ENCODE results near the gene TUBA1B. TPM values are rescaled to one million over a fixed set of nuclear protein-coding genes. Genes with fewer than 3 reads are reported as not detected.
"Not testable (repeated sequence)": the region's sequence is repeated elsewhere in the genome, so short reads cannot be mapped to it uniquely, and the experiment has no call there.

The TUBA1B gene
- total and polyA plus RNA-seq, 2 donors (not counting 3 experiments of a cell fraction or from before 2014, with no cell fraction given): 2,245 to 5,362 TPM

DNA sequence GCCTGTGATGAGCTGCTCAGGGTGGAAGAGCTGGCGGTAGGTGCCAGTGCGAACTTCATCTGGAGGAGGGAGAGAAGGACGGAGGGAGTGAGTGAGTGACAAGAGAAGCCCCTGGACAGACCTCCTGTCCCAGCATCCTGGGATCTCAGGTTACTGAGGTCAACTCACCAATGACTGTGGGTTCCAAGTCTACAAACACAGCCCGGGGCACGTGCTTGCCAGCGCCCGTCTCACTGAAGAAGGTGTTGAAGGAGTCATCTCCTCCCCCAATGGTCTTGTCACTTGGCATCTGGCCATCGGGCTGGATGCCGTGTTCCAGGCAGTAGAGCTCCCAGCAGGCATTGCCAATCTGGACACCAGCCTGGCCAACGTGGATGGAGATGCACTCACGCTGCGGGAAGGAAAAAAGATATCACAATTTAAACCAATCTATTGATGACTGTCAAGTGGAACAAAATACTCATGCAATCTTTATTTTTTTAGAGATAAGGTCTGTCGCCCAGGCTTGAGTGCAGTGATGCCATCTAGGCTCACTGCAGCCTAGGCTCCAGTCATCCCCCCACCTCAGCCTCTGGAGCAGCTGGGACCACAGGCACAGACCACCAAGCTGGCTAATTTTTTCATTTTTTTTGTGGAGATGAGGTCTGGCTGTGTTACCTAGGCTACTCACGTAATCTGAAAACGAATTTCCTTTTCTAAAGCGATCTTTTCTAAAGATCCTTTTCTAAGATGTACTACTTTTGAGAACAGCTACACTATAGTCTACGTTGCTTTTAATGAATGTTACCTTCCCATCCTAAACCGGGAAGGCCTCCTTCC lies 1.7 kb downstream of the TUBA1B start:
- H3K4me1 ChIP-seq (ENCODE audit: control insufficient read depth, extremely low read depth, insufficient read depth, low read length): peaks cover 22% of the 10 kb centered on the region
- no peaks in the 10 kb centered on the region for H3K9me1 ChIP-seq (replicated peaks; ENCODE audit: control insufficient read depth, extremely low read depth, insufficient read depth, low read length)
- no peaks in the 10 kb centered on the region for H3K27me3 ChIP-seq (ENCODE audit: control insufficient read depth in 2 of 2, insufficient read depth in 2 of 2, low read length in 2 of 2)
- peaks cover 29% of the 10 kb centered on the region for H3K79me2 ChIP-seq (ENCODE audit: control insufficient read depth, insufficient read depth, low read length)
- dilution Hi-C loops (cut with MboI; ENCODE audit: extremely low pct_ligation_motif_present, low sequenced_read_pairs): no loop called here
- peak overlapping the region; percentile 7 to 99 (median 73) for H3K4me3 ChIP-seq (replicated peaks in 1 of 3; ENCODE audit: insufficient read depth in 1 of 3, low read depth in 1 of 3, low read length in 3 of 3)
- H3K27ac ChIP-seq (ENCODE audit: insufficient read depth, low read depth, low read length): peak overlapping the region; percentile 65
- intact Hi-C loops (cut with micrococcal nuclease): loop anchor here (1.0 to 2.0 kb wide), 7 partner anchors 19 to 135 kb away; partner anchors contain the start of gene LMBR1L
- no TSS peak for BruUV-seq (replicated peaks)
- no peak for FAIRE-seq
- peak overlapping the region; percentile 85 for H3K4me2 ChIP-seq (ENCODE audit: insufficient read depth, low read length)
- no peak overlapping the region for H2AFZ ChIP-seq (ENCODE audit: low read depth, low read length)
- peak overlapping the region; percentile 85 for H3K9ac ChIP-seq (replicated peaks; ENCODE audit: extremely low read depth, insufficient read depth, low read length)
- ChIA-PET CTCF (interaction anchor here (0.7 to 4.5 kb wide), 20 partner anchors 8 to 277 kb away, joined by 3 to 57 read pairs (median 9); partner anchors contain the start of genes DHH, LMBR1L, RHEBL1 and TUBA1A), POLR2A (interaction anchor here (1.1 to 3.4 kb wide), 10 partner anchors 11 to 102 kb away, joined by 3 to 58 read pairs (median 11); partner anchors contain the start of genes DHH, LMBR1L, RHEBL1 and TUBA1A)
- peaks cover 14 to 18% of the 10 kb centered on the region in 2 experiments for H3K36me3 ChIP-seq (ENCODE audit: control insufficient read depth in 2 of 2, extremely low read depth in 1 of 2, insufficient read depth in 2 of 2, low read length in 2 of 2)
- H4K20me1 ChIP-seq (replicated peaks; ENCODE audit: control insufficient read depth, extremely low read depth, insufficient read depth, low read length): peaks cover 4% of the 10 kb centered on the region
- TF ChIP-seq POLR2A (IDR thresholded peaks at IDR 0.05; ENCODE audit: low read depth, low read length): peak; percentile 8
- no peak for TF ChIP-seq POLR2AphosphoS5 (IDR thresholded peaks at IDR 0.05; ENCODE audit: insufficient read depth, low read depth, low read length)
- no peaks in the 10 kb centered on the region for H3K9me3 ChIP-seq (replicated peaks; ENCODE audit: control insufficient read depth, insufficient read depth, low read length)
- DNase-seq (ENCODE audit: low read depth, low spot score): no peak

GRCh38 chr12:49127971-49128370 lies 3.2 kb downstream of the TUBA1B start:
- DNase-seq (ENCODE audit: low read depth, low spot score); H3K9ac ChIP-seq (replicated peaks; ENCODE audit: extremely low read depth, insufficient read depth, low read length); H2AFZ ChIP-seq (ENCODE audit: low read depth, low read length); H3K4me2 ChIP-seq (ENCODE audit: insufficient read depth, low read length); H3K27ac ChIP-seq (ENCODE audit: insufficient read depth, low read depth, low read length); H3K27me3 ChIP-seq (ENCODE audit: control insufficient read depth in 2 of 2, insufficient read depth in 2 of 2, low read length in 2 of 2); FAIRE-seq; intact Hi-C loops (cut with micrococcal nuclease); H4K20me1 ChIP-seq (replicated peaks; ENCODE audit: control insufficient read depth, extremely low read depth, insufficient read depth, low read length); dilution Hi-C loops (cut with MboI; ENCODE audit: extremely low pct_ligation_motif_present, low sequenced_read_pairs); H3K9me3 ChIP-seq (replicated peaks; ENCODE audit: control insufficient read depth, insufficient read depth, low read length); H3K4me3 ChIP-seq (replicated peaks in 1 of 3; ENCODE audit: insufficient read depth in 1 of 3, low read depth in 1 of 3, low read length in 3 of 3); H3K9me1 ChIP-seq (replicated peaks; ENCODE audit: control insufficient read depth, extremely low read depth, insufficient read depth, low read length): not testable (repeated sequence)
- Histone ChIP-seq H3K36me3 (ENCODE audit: control insufficient read depth in 2 of 2, extremely low read depth in 1 of 2, insufficient read depth in 2 of 2, low read length in 2 of 2) (peaks cover 14 to 18% of the 10 kb centered on the region in 2 experiments), H3K79me2 (ENCODE audit: control insufficient read depth, insufficient read depth, low read length) (peaks cover 29% of the 10 kb centered on the region), H3K4me1 (ENCODE audit: control insufficient read depth, extremely low read depth, insufficient read depth, low read length) (peaks cover 22% of the 10 kb centered on the region)
- ChIA-PET CTCF (interaction anchor here (1.1 kb wide), 1 partner anchor 107 kb away, joined by 3 read pairs; no protein-coding TSS in a partner anchor), POLR2A (interaction anchor here (0.8 kb wide), 1 partner anchor 58 kb away, joined by 3 read pairs; the partner anchor contains the start of gene RHEBL1)
- BruUV-seq (replicated peaks): TSS peak; percentile 23
